M059J (cell line): ENCODE data around the gene BICRA. TPM values are rescaled to one million over a fixed set of nuclear protein-coding genes. Genes with fewer than 3 reads are reported as not detected.

Source experiments
- DNase-seq: peaks from one replicate; pipeline ENCODE4 v3.0.0-alpha.2; 2012; ENCODE audit warnings: low read depth
- total RNA-seq: library from RNA; depleted of rRNA; stranded (reverse); fragments of >200 nt; shearing (Covaris generic); gene quantifications from 2 replicates; pipeline ENCODE4 v1.2.3, GENCODE V29; 2014; rRNA removed

BICRA gene
- total RNA-seq, 1 experiment from 2014 or later: 5.3 TPM

- no peak for DNase-seq
Measured at GRCh38 chr19:47749326-47749725, 140.4 kb downstream of the BICRA start.

DNA sequence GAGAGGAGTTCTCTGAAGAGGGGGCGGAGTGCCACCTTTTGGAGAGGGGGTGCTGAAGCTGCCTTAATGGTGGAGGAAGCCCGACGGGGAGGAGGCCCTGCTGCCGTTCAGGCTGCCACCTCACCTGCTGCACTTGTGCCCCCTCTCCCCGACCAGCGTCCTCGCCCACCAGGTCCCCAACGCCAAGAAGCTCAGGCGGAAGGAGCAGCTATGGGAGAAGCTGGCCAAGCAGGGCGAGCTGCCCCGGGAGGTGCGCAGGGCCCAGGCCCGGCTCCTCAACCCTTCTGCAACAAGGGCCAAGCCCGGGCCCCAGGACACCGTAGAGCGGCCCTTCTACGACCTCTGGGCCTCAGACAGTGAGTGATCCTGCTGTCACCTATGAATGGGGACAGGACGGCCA lies 141.8 kb downstream of the BICRA start:
- DNase-seq: no peak

DNA sequence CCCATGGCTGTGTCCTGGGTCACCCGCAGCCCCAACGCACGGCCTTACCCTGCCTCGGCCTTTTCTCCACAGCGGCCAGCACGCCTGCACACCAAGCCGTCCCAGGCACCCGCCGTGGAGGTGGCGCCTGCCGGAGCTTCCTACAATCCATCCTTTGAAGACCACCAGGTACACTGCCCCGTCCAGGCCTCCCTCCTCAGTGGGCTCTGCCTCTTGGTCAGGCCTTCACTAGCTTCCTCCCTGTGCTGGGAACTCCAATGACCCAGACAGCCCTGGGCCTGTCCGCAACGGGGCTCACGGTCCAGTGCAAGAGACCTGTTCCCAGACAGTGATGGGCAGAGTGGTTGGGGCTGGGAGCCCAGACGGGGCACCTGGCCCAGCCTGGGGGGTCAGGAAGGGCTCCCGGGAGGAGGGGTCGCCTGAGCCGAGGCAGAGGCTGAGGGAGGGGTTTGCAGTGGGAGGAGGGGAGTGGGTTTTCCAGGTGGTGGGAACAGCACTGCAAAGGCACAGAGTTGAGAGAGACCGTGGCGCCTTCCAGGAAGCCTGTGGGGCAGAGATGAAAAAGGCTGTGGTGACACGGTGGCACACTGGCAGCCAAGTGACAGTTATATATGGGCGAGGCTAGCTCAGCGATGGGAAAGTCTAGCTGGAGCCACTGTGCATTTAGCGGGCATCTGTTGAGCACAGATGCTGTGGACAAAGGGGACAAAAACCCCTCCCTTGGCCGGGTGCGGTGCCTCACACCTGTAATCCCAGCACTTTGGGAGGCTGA lies 143.7 kb downstream of the BICRA start:
- DNase-seq: no peak

Other genes starting within 250 kb of the BICRA start
- 3.3 and 5.4 TPM in 2 replicates for gene MEIS3, start 189.6 kb upstream of the BICRA start, total RNA-seq
- not detected in 2 replicates for gene SLC8A2, start 137.2 kb upstream of the BICRA start, total RNA-seq
- 3.4 and 11.1 TPM in 2 replicates for gene KPTN, start 124.9 kb upstream of the BICRA start, total RNA-seq
- 211 and 268 TPM in 2 replicates for gene NAPA, start 94.1 kb upstream of the BICRA start, total RNA-seq
- 0.27 TPM in 1 of 2 replicates, not detected in the other for gene ZNF541, start 36.0 kb upstream of the BICRA start, total RNA-seq
- 34.0 and 91.2 TPM in 2 replicates for gene EHD2, start 104.3 kb downstream of the BICRA start, total RNA-seq
- gene NOP53, start 136.4 kb downstream of the BICRA start, total RNA-seq: 19.6 and 31.0 TPM in 2 replicates
- 366 and 459 TPM in 2 replicates for gene SELENOW, start 169.6 kb downstream of the BICRA start, total RNA-seq
- gene TPRX1, start 195.4 kb downstream of the BICRA start, total RNA-seq: not detected in 2 replicates
- not detected in 2 replicates for gene CRX, start 212.8 kb downstream of the BICRA start, total RNA-seq